OCI-LY7 (cell line): ENCODE data around the gene CLPSL2. TPM values are rescaled to one million over a fixed set of nuclear protein-coding genes. Genes with fewer than 3 reads are reported as not detected.

ENCODE experiments used
- BruUV-seq: library from RNA; stranded (reverse); fragments of 400-500 nt; replicated peaks from 2 replicates; lab custom pipeline; 2021; lab: Mats Ljungman, UMichigan
- CTCF ChIA-PET: fragments of 300-600 bp; sonication (Branson Sonifier 250); formaldehyde crosslinking; loops from one replicate; lab custom pipeline; 2022; ENCODE audit warnings: antibody characterized with exemption; ENCODE audit not compliant: unreplicated experiment; lab: Charles Lee
- POLR2A ChIA-PET: fragments of 300-600 bp; sonication (Branson Sonifier 250); formaldehyde crosslinking; loops from one replicate; lab custom pipeline; 2022; ENCODE audit warnings: antibody characterized with exemption; lab: Charles Lee
- DNase-seq: peaks from one replicate; pipeline ENCODE4 v3.0.0-alpha.2; 2015; ENCODE audit warnings: low spot score
- H2AFZ ChIP-seq: fragments of 200-600 bp; sonication (generic), shearing (Covaris generic); 2 replicates; pipeline ENCODE4 v1.6.1; 2014; ENCODE audit warnings: mild to moderate bottlenecking, antibody characterized with exemption, low read length, moderate library complexity
- H3K27ac ChIP-seq: fragments of 200-600 bp; sonication (generic); 2 replicates; pipeline ENCODE4 v1.5.1; 2014; ENCODE audit warnings: mixed run types, low read depth, mild to moderate bottlenecking, moderate library complexity, low read length, inconsistent platforms; ENCODE audit not compliant: poor library complexity, severe bottlenecking
- H3K36me3 ChIP-seq: fragments of 200-600 bp; sonication (generic); 2 replicates; pipeline ENCODE4 v1.6.1; 2014; ENCODE audit warnings: mild to moderate bottlenecking, antibody characterized with exemption, low read length, moderate library complexity, mixed read lengths; ENCODE audit not compliant: insufficient read depth
- H3K4me1 ChIP-seq: fragments of 200-600 bp; sonication (generic); 2 replicates; pipeline ENCODE4 v1.5.1; 2014; ENCODE audit warnings: mild to moderate bottlenecking, low read length; ENCODE audit not compliant: insufficient read depth, poor library complexity, severe bottlenecking
- H3K4me2 ChIP-seq: fragments of 200-600 bp; sonication (generic); 2 replicates; pipeline ENCODE4 v1.6.1; 2014; ENCODE audit warnings: mild to moderate bottlenecking, low read length
- H3K4me3 ChIP-seq: fragments of 200-600 bp; sonication (generic); 2 replicates; pipeline ENCODE4 v1.5.1; 2014; ENCODE audit warnings: mild to moderate bottlenecking, low read depth, low read length; ENCODE audit not compliant: poor library complexity, severe bottlenecking
- H3K79me2 ChIP-seq: fragments of 200-600 bp; sonication (generic); 2 replicates; pipeline ENCODE4 v1.6.1; 2016; ENCODE audit warnings: low read depth, mild to moderate bottlenecking, low read length, moderate library complexity, mixed read lengths; ENCODE audit not compliant: insufficient read depth
- H3K9me2 ChIP-seq: fragments of 200-600 bp; sonication (generic); 2 replicates; pipeline ENCODE4 v1.6.1; 2016; ENCODE audit warnings: mild to moderate bottlenecking, low read length, mixed read lengths; ENCODE audit not compliant: insufficient read depth
- H3K9me3 ChIP-seq: fragments of 200-600 bp; sonication (generic); 2 replicates; pipeline ENCODE4 v1.6.1; 2014; ENCODE audit warnings: mild to moderate bottlenecking, mixed run types, low read length, mixed read lengths
- H4K20me1 ChIP-seq: fragments of 200-600 bp; sonication (generic); 2 replicates; pipeline ENCODE4 v1.6.1; 2014; ENCODE audit warnings: mild to moderate bottlenecking, antibody characterized with exemption, low read length, moderate library complexity, mixed read lengths; ENCODE audit not compliant: insufficient read depth
- CTCF ChIP-seq: fragments of 200-600 bp; sonication (generic); conservative IDR thresholded peaks from 2 replicates; pipeline ENCODE4 v1.5.1; 2014; ENCODE audit warnings: mild to moderate bottlenecking, antibody characterized with exemption, low read length, moderate library complexity, mixed read lengths
- EZH2phosphoT487 ChIP-seq: fragments of 200-600 bp; sonication (generic); IDR thresholded peaks from 2 replicates; pipeline ENCODE4 v1.6.1; 2018; ENCODE audit warnings: low read depth, borderline replicate concordance, mild to moderate bottlenecking, mixed run types, antibody characterized with exemption, low read length, moderate library complexity, mixed read lengths
- intact Hi-C: fragments of 100-400 bp; cut with micrococcal nuclease; formaldehyde crosslinking; loops from one replicate; pipeline ENCODE4 v1.10.0; 2022; ENCODE audit not compliant: unreplicated experiment
- total RNA-seq, 2 experiments: library from RNA; depleted of rRNA in 1 of 2; stranded (reverse); fragments of >200 nt in 1 of 2; shearing (Covaris generic) in 1 of 2; gene quantifications; 2 replicates each; pipeline ENCODE4 v1.2.3, GENCODE V29; 2014 to 2022

The CLPSL2 gene
- total RNA-seq, 2 experiments from 2014 or later, result not detected

GRCh38 chr6:35811699-35811995, 35.2 kb downstream of the CLPSL2 start:
- H3K4me1 ChIP-seq, result no peaks in the 10 kb centered on the region
- DNase-seq, result no peak
- no peaks in the 10 kb centered on the region for H3K9me2 ChIP-seq
- H3K4me3 ChIP-seq, result no peak overlapping the region
- no peaks in the 10 kb centered on the region for H4K20me1 ChIP-seq
- H2AFZ ChIP-seq, result no peak overlapping the region
- H3K4me2 ChIP-seq, result no peak overlapping the region
- ChIA-PET POLR2A (no interaction called here), CTCF (no interaction called here)
- intact Hi-C loops, result no loop called here
- no peak for TF ChIP-seq CTCF
- TF ChIP-seq EZH2phosphoT487, result no peak
- no TSS peak for BruUV-seq
- H3K27ac ChIP-seq, result no peak overlapping the region
- H3K79me2 ChIP-seq, result no peaks in the 10 kb centered on the region
- no peaks in the 10 kb centered on the region for H3K36me3 ChIP-seq
- H3K9me3 ChIP-seq, result no peaks in the 10 kb centered on the region

GRCh38 chr6:35817515-35817914, 41.1 kb downstream of the CLPSL2 start:
- peaks cover 7% of the 10 kb centered on the region for H3K9me3 ChIP-seq
- ChIA-PET POLR2A (no interaction called here), CTCF (no interaction called here)
- no peak overlapping the region for H3K4me2 ChIP-seq
- H3K4me3 ChIP-seq, result no peak overlapping the region
- no peak for TF ChIP-seq EZH2phosphoT487
- TF ChIP-seq CTCF, result no peak
- DNase-seq, result no peak
- no TSS peak for BruUV-seq
- intact Hi-C loops, result no loop called here
- H3K27ac ChIP-seq, result no peak overlapping the region
- no peak overlapping the region for H2AFZ ChIP-seq
- H3K9me2 ChIP-seq, result no peaks in the 10 kb centered on the region
- H3K4me1 ChIP-seq, result no peaks in the 10 kb centered on the region
- no peaks in the 10 kb centered on the region for H3K36me3 ChIP-seq
- H4K20me1 ChIP-seq, result no peaks in the 10 kb centered on the region
- H3K79me2 ChIP-seq, result no peaks in the 10 kb centered on the region

- TF ChIP-seq CTCF (no peak), EZH2phosphoT487 (no peak)
- BruUV-seq, result no TSS peak
- no peaks in the 10 kb centered on the region for H3K4me1 ChIP-seq
- H3K36me3 ChIP-seq, result no peaks in the 10 kb centered on the region
- H3K79me2 ChIP-seq, result no peaks in the 10 kb centered on the region
- H3K4me3 ChIP-seq, result no peak overlapping the region
- no peaks in the 10 kb centered on the region for H3K9me2 ChIP-seq
- H3K4me2 ChIP-seq, result no peak overlapping the region
- no peak for DNase-seq
- H2AFZ ChIP-seq, result no peak overlapping the region
- ChIA-PET POLR2A (interaction anchor here (0.6 kb wide), 1 partner anchor 33 kb away, joined by 4 read pairs; no protein-coding TSS in a partner anchor), CTCF (no interaction called here)
- intact Hi-C loops, result no loop called here
- H3K27ac ChIP-seq, result no peak overlapping the region
- H4K20me1 ChIP-seq, result no peaks in the 10 kb centered on the region
- no peaks in the 10 kb centered on the region for H3K9me3 ChIP-seq
Measured at GRCh38 chr6:35823601-35824000, 47.2 kb downstream of the CLPSL2 start.
